HepG2 (cell line): ENCODE data around the gene TRIM43.
"Not testable (repeated sequence)": the region's sequence is repeated elsewhere in the genome, so short reads cannot be mapped to it uniquely, and the experiment has no call there.

Source experiments
- HMGA1 ChIP-seq: sonication (generic); formaldehyde crosslinking; conservative IDR thresholded peaks from 2 replicates; pipeline ENCODE4 v1.4.0; 2020; ENCODE audit warnings: missing genetic modification reagents
- KAT2B ChIP-seq: fragments of 150-350 bp; IDR thresholded peaks from 2 replicates; pipeline ENCODE4 v1.6.1; 2014; ENCODE audit warnings: low read depth, low read length, borderline replicate concordance
- RAD21 ChIP-seq: fragments of 450-650 bp; formaldehyde crosslinking; IDR thresholded peaks from 2 replicates; pipeline ENCODE4 v1.5.0; 2020; ENCODE audit warnings: mild to moderate bottlenecking
- RBFOX2 ChIP-seq: fragments of 200-400 bp; formaldehyde crosslinking; IDR thresholded peaks from 2 replicates; pipeline ENCODE4 v1.6.1; 2017; ENCODE audit warnings: low read depth, mild to moderate bottlenecking, low read length
- SP1 ChIP-seq, 2 experiments: fragments of 450-650 bp in 1 of 2; sonication (generic) in 1 of 2; formaldehyde crosslinking in 1 of 2; IDR thresholded peaks; 2 replicates each; pipeline versions ENCODE4 v1.4.0 to v1.6.1; 2016 to 2020; ENCODE audit warnings: missing genetic modification reagents in 1 of 2
- SUZ12 ChIP-seq: fragments of 150-350 bp; IDR thresholded peaks from 2 replicates; pipeline ENCODE4 v1.6.1; 2014; ENCODE audit warnings: low read depth, low read length
- TAF1 ChIP-seq: sonication (generic); formaldehyde crosslinking; IDR thresholded peaks from 2 replicates; pipeline ENCODE4 v1.4.0; 2020; ENCODE audit warnings: missing genetic modification reagents
- ZNF609 ChIP-seq: sonication (generic); formaldehyde crosslinking; IDR thresholded peaks from 2 replicates; pipeline ENCODE4 v1.4.0; 2020; ENCODE audit warnings: mild to moderate bottlenecking, missing genetic modification reagents, borderline replicate concordance
- TF ChIP-seq, protein P1 (sequence below): sonication (generic); formaldehyde crosslinking; IDR thresholded peaks from 2 replicates; pipeline ENCODE4 v1.8.0; 2022; ENCODE audit warnings: mild to moderate bottlenecking, missing genetic modification reagents; ENCODE audit not compliant: insufficient replicate concordance
- TF ChIP-seq, protein P2 (sequence below): sonication (generic); formaldehyde crosslinking; IDR thresholded peaks from 2 replicates; pipeline ENCODE4 v1.4.0; 2020; ENCODE audit warnings: missing genetic modification reagents

DNA sequence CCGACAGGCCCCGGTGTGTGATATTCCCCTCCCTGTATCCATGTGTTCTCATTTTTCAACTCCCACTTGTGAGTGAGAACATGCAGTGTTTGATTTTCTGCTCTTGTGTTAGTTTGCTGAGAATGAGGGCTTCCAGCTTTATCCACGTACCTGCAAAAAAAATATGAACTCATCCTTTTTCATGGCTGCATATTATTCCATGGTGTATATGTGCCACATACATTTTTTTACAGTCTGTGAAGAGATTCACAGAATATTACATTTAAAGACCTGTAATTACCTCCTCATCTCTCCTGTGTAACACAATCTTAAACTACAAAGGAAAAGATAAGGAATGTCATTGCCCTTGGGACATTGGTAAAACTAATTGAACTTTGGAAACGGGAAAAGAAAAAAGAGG lies 8.3 kb upstream of the TRIM43 start:
- TF ChIP-seq KAT2B; SP1 (IDR thresholded peaks at IDR 0.05); SP1 (CRISPR knock-in tag; IDR thresholded peaks at IDR 0.05); TAF1; ZNF609 (CRISPR knock-in tag); HMGA1 (CRISPR knock-in tag); RAD21 (CRISPR knock-in tag); SUZ12; RBFOX2: not testable (repeated sequence)
- TF ChIP-seq, protein P1, sequence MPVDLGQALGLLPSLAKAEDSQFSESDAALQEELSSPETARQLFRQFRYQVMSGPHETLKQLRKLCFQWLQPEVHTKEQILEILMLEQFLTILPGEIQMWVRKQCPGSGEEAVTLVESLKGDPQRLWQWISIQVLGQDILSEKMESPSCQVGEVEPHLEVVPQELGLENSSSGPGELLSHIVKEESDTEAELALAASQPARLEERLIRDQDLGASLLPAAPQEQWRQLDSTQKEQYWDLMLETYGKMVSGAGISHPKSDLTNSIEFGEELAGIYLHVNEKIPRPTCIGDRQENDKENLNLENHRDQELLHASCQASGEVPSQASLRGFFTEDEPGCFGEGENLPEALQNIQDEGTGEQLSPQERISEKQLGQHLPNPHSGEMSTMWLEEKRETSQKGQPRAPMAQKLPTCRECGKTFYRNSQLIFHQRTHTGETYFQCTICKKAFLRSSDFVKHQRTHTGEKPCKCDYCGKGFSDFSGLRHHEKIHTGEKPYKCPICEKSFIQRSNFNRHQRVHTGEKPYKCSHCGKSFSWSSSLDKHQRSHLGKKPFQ (CRISPR knock-in tag) = not testable (repeated sequence)
- TF ChIP-seq, protein P2, sequence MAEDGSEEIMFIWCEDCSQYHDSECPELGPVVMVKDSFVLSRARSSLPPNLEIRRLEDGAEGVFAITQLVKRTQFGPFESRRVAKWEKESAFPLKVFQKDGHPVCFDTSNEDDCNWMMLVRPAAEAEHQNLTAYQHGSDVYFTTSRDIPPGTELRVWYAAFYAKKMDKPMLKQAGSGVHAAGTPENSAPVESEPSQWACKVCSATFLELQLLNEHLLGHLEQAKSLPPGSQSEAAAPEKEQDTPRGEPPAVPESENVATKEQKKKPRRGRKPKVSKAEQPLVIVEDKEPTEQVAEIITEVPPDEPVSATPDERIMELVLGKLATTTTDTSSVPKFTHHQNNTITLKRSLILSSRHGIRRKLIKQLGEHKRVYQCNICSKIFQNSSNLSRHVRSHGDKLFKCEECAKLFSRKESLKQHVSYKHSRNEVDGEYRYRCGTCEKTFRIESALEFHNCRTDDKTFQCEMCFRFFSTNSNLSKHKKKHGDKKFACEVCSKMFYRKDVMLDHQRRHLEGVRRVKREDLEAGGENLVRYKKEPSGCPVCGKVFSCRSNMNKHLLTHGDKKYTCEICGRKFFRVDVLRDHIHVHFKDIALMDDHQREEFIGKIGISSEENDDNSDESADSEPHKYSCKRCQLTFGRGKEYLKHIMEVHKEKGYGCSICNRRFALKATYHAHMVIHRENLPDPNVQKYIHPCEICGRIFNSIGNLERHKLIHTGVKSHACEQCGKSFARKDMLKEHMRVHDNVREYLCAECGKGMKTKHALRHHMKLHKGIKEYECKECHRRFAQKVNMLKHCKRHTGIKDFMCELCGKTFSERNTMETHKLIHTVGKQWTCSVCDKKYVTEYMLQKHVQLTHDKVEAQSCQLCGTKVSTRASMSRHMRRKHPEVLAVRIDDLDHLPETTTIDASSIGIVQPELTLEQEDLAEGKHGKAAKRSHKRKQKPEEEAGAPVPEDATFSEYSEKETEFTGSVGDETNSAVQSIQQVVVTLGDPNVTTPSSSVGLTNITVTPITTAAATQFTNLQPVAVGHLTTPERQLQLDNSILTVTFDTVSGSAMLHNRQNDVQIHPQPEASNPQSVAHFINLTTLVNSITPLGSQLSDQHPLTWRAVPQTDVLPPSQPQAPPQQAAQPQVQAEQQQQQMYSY = not testable (repeated sequence)
